KMS-11 (cell line): ENCODE data around the gene TMEM165.
A peak's percentile ranks its signal among the peaks of the same experiment; 100 is the strongest.

ENCODE experiments used
- H2AFZ ChIP-seq: fragments of 200-600 bp; sonication (generic); 2 replicates; pipeline ENCODE4 v1.6.1; 2016; ENCODE audit warnings: antibody characterized with exemption, mixed run types, low read depth
- H3K27ac ChIP-seq: fragments of 200-600 bp; sonication (generic); 2 replicates; pipeline ENCODE4 v1.6.1; 2016; ENCODE audit warnings: mild to moderate bottlenecking, mixed run types
- H3K27me3 ChIP-seq: fragments of 200-600 bp; sonication (generic); 2 replicates; pipeline ENCODE4 v1.6.1; 2017; ENCODE audit warnings: mild to moderate bottlenecking, low read depth, mixed run types, moderate library complexity; ENCODE audit not compliant: insufficient read depth
- H3K36me3 ChIP-seq: fragments of 200-600 bp; sonication (generic); 2 replicates; pipeline ENCODE4 v1.6.1; 2017; ENCODE audit warnings: mild to moderate bottlenecking, mixed run types; ENCODE audit not compliant: insufficient read depth
- H3K4me1 ChIP-seq: fragments of 200-600 bp; sonication (generic); 2 replicates; pipeline ENCODE4 v1.6.1; 2016; ENCODE audit warnings: mild to moderate bottlenecking, low read depth, mixed run types; ENCODE audit not compliant: poor library complexity, severe bottlenecking
- H3K4me2 ChIP-seq: fragments of 200-600 bp; sonication (generic); 2 replicates; pipeline ENCODE4 v1.7.0; 2016; ENCODE audit warnings: mild to moderate bottlenecking, mixed run types
- H3K4me3 ChIP-seq: fragments of 200-600 bp; sonication (generic); IDR thresholded peaks from 2 replicates; pipeline ENCODE4 v1.6.1; 2017; ENCODE audit warnings: low read depth, low read length, mixed read lengths; ENCODE audit not compliant: insufficient read depth
- H3K79me2 ChIP-seq: fragments of 200-600 bp; sonication (generic); 2 replicates; pipeline ENCODE4 v1.6.1; 2016; ENCODE audit warnings: low read depth, mixed run types; ENCODE audit not compliant: insufficient read depth
- H3K9ac ChIP-seq: fragments of 200-600 bp; sonication (generic); 2 replicates; pipeline ENCODE4 v1.6.1; 2016; ENCODE audit warnings: mild to moderate bottlenecking, mixed run types
- H4K20me1 ChIP-seq: fragments of 200-600 bp; sonication (generic); 2 replicates; pipeline ENCODE4 v1.6.1; 2016; ENCODE audit warnings: mild to moderate bottlenecking, mixed run types; ENCODE audit not compliant: insufficient read depth
- CTCF ChIP-seq: fragments of 200-600 bp; sonication (generic); conservative IDR thresholded peaks from 2 replicates; pipeline ENCODE4 v1.6.1; 2017; ENCODE audit warnings: low read depth, mild to moderate bottlenecking, antibody characterized with exemption, low read length, moderate library complexity, mixed read lengths

The TMEM165 gene

DNA sequence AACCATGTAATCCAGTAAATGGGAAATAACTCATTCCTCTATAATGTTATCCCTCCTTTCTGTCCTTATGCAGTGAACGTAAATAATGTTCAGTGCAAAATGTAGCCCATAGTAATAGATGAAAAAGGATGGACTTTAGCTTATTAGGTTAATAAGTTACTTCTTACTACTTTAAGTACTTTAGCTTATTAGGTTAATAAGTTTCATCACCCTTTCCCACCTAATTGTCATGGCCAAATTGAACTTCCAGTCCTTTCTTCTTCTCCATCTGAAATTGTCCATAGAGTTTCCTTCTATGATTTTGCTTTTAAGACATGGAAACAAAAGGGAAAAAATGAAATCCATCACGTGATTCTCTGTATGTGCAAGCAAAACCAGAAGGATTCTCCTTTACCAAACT is 15.2 kb upstream of the TMEM165 start:
- H3K9ac ChIP-seq = no peak overlapping the region
- H4K20me1 ChIP-seq = no peaks in the 10 kb centered on the region
- no peaks in the 10 kb centered on the region for H3K36me3 ChIP-seq
- no peaks in the 10 kb centered on the region for H3K27me3 ChIP-seq
- H3K4me1 ChIP-seq = peaks cover 17% of the 10 kb centered on the region
- no peak for TF ChIP-seq CTCF
- H3K4me2 ChIP-seq = no peak overlapping the region
- H3K79me2 ChIP-seq = no peaks in the 10 kb centered on the region
- H2AFZ ChIP-seq = no peak overlapping the region
- H3K27ac ChIP-seq = no peak overlapping the region
- H3K4me3 ChIP-seq = no peak overlapping the region

DNA sequence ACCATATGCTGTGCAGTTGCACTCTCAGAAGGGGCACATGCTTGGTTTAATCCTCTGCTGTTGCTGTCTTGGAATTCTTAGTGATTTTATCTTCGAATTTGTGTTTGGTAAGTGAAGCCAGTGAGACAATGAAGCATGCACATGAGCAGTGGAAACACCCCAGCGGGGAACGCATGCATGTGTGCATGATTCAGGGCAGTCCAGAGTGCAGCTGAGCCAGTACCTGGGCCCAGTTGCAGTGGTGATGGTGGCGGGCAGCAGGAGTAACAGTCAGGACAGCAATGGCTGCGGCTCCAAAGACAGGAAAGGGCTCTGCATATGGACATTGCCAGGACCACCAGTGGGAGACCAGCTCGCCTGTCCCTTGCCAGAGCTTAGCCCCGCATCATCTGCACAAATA is 14.3 kb upstream of the TMEM165 start:
- Histone ChIP-seq H3K27me3 (no peaks in the 10 kb centered on the region), H2AFZ (no peak overlapping the region), H3K36me3 (no peaks in the 10 kb centered on the region), H4K20me1 (no peaks in the 10 kb centered on the region), H3K4me1 (peaks cover 23% of the 10 kb centered on the region), H3K79me2 (no peaks in the 10 kb centered on the region), H3K27ac (no peak overlapping the region), H3K4me2 (no peak overlapping the region), H3K4me3 (no peak overlapping the region), H3K9ac (no peak overlapping the region)
- TF ChIP-seq CTCF = no peak

DNA sequence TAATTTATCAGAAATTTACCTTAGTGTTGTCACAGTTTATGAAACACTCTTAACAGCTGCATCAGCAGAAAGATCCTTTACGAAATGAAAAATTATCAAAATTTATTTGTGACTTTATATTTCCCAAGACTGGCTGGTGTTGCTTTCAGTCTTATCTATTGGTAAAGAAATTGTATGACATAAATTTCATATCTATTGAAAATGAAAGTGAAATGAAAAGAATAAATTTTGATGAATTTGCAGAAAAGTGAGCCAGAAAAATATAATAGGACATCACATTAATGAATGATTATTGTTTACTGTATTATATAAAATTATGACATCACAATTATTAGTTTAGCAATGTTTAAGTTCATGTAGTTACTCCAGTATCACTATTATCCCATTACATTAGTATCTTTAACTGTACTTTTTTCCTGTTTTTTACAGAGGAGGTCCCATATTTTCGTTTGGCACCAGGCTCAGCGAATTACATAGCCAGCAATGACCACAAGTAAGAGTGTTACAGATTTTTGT is 13.2 kb upstream of the TMEM165 start:
- Histone ChIP-seq H3K4me1 (peaks cover 24% of the 10 kb centered on the region), H3K4me3 (no peak overlapping the region), H3K36me3 (no peaks in the 10 kb centered on the region), H3K4me2 (peak overlapping the region; percentile 37), H3K27me3 (no peaks in the 10 kb centered on the region), H2AFZ (no peak overlapping the region), H3K79me2 (no peaks in the 10 kb centered on the region), H4K20me1 (no peaks in the 10 kb centered on the region), H3K27ac (no peak overlapping the region), H3K9ac (no peak overlapping the region)
- TF ChIP-seq CTCF = no peak

GRCh38 chr4:55385201-55385649 is 10.5 kb upstream of the TMEM165 start:
- no peaks in the 10 kb centered on the region for H4K20me1 ChIP-seq
- no peak overlapping the region for H2AFZ ChIP-seq
- H3K4me1 ChIP-seq = peaks cover 24% of the 10 kb centered on the region
- H3K36me3 ChIP-seq = no peaks in the 10 kb centered on the region
- H3K4me3 ChIP-seq = no peak overlapping the region
- H3K79me2 ChIP-seq = no peaks in the 10 kb centered on the region
- no peak overlapping the region for H3K27ac ChIP-seq
- TF ChIP-seq CTCF = no peak
- H3K9ac ChIP-seq = no peak overlapping the region
- no peaks in the 10 kb centered on the region for H3K27me3 ChIP-seq
- H3K4me2 ChIP-seq = no peak overlapping the region
